Liver (tissue), 9 donors: ENCODE measurements around the gene CDC42SE2. TPM values are rescaled to one million over a fixed set of nuclear protein-coding genes. Genes with fewer than 3 reads are reported as not detected.

Experiments
- DNase-seq: peaks from one replicate; pipeline ENCODE4 v3.0.0-alpha.2; 2017; ENCODE audit warnings: low spot score
- H3K27ac ChIP-seq, 2 donors: one replicate each; pipeline ENCODE4 v1.7.0; 2013; ENCODE audit warnings: inconsistent platforms in 2 of 2, low read length in 2 of 2, control low read depth in 1 of 2, low read depth in 1 of 2, mild to moderate bottlenecking in 1 of 2
- H3K27me3 ChIP-seq, 4 donors: one replicate each; pipeline versions ENCODE4 v1.6.1 to v1.7.0; 2013; ENCODE audit warnings: low read length in 3 of 4, inconsistent platforms in 1 of 4, mild to moderate bottlenecking in 1 of 4, moderate library complexity in 1 of 4; ENCODE audit not compliant: control insufficient read depth in 4 of 4, insufficient read depth in 4 of 4
- H3K36me3 ChIP-seq, 4 donors: one replicate each; pipeline versions ENCODE4 v1.6.1 to v1.7.0; 2013; ENCODE audit warnings: low read length in 3 of 4, mild to moderate bottlenecking in 3 of 4, low read depth in 1 of 4, moderate library complexity in 1 of 4; ENCODE audit not compliant: control insufficient read depth in 4 of 4, insufficient read depth in 3 of 4
- H3K4me1 ChIP-seq, 4 donors: one replicate each; pipeline versions ENCODE4 v1.6.1 to v1.7.0; 2013; ENCODE audit warnings: low read length in 3 of 4, mild to moderate bottlenecking in 3 of 4, moderate library complexity in 1 of 4; ENCODE audit not compliant: control insufficient read depth in 4 of 4, insufficient read depth in 4 of 4
- H3K4me3 ChIP-seq, 3 donors: one replicate each; pipeline versions ENCODE4 v1.6.1 to v1.7.0; 2013; ENCODE audit warnings: low read length in 3 of 3, control low read depth in 1 of 3, low read depth in 1 of 3, mild to moderate bottlenecking in 1 of 3
- H3K9ac ChIP-seq, 2 donors: one replicate each; pipeline ENCODE4 v1.7.0; 2013; ENCODE audit warnings: low read length in 2 of 2, mild to moderate bottlenecking in 2 of 2, moderate library complexity in 2 of 2, control low read depth in 1 of 2, low read depth in 1 of 2
- H3K9me3 ChIP-seq, 4 donors: one replicate each; pipeline versions ENCODE4 v1.6.1 to v1.7.0; 2013; ENCODE audit warnings: low read length in 3 of 4; ENCODE audit not compliant: control insufficient read depth in 4 of 4
- ATF3 ChIP-seq: IDR thresholded peaks from 2 replicates; pipeline ENCODE4 v1.6.1; 2016; ENCODE audit warnings: antibody characterized with exemption
- EGR1 ChIP-seq, 2 donors: IDR thresholded peaks; 2 replicates each; pipeline ENCODE4 v1.6.1; 2016 to 2018; ENCODE audit warnings: antibody characterized with exemption in 2 of 2, low read depth in 2 of 2
- FOXA2 ChIP-seq: IDR thresholded peaks from 2 replicates; pipeline ENCODE4 v1.6.1; 2016; ENCODE audit warnings: antibody characterized with exemption
- HNF4A ChIP-seq, 2 donors: conservative IDR thresholded peaks; 2 replicates each; pipeline ENCODE4 v1.6.1; 2016; ENCODE audit warnings: antibody characterized with exemption in 2 of 2, mild to moderate bottlenecking in 2 of 2
- HNF4G ChIP-seq: IDR thresholded peaks from 2 replicates; pipeline ENCODE4 v1.6.1; 2016; ENCODE audit warnings: antibody characterized with exemption
- JUND ChIP-seq, 2 donors: IDR thresholded peaks; 2 replicates each; pipeline ENCODE4 v1.6.1; 2016; ENCODE audit warnings: antibody characterized with exemption in 2 of 2
- MAX ChIP-seq: IDR thresholded peaks from 2 replicates; pipeline ENCODE4 v1.6.1; 2016; ENCODE audit warnings: antibody characterized with exemption
- NR2F2 ChIP-seq: IDR thresholded peaks from 2 replicates; pipeline ENCODE4 v1.6.1; 2016; ENCODE audit warnings: antibody characterized with exemption
- RAD21 ChIP-seq, 2 donors: IDR thresholded peaks; 2 replicates each; pipeline ENCODE4 v1.6.1; 2016; ENCODE audit warnings: antibody characterized with exemption in 2 of 2, mild to moderate bottlenecking in 2 of 2
- REST ChIP-seq: IDR thresholded peaks from 2 replicates; pipeline ENCODE4 v1.6.1; 2016; ENCODE audit warnings: antibody characterized with exemption, mild to moderate bottlenecking
- RXRA ChIP-seq, 2 donors: IDR thresholded peaks; 2 replicates each; pipeline ENCODE4 v1.6.1; 2017 to 2018; ENCODE audit warnings: antibody characterized with exemption in 2 of 2, mild to moderate bottlenecking in 1 of 2
- SP1 ChIP-seq: IDR thresholded peaks from 2 replicates; pipeline ENCODE4 v1.6.1; 2018; ENCODE audit warnings: antibody characterized with exemption, mild to moderate bottlenecking
- TAF1 ChIP-seq: conservative IDR thresholded peaks from 2 replicates; pipeline ENCODE4 v1.6.1; 2016; ENCODE audit warnings: antibody characterized with exemption, mild to moderate bottlenecking
- YY1 ChIP-seq: IDR thresholded peaks from 2 replicates; pipeline ENCODE4 v1.6.1; 2016; ENCODE audit warnings: antibody characterized with exemption, mild to moderate bottlenecking
- WGBS: extraction: QIAGEN DNeasy Blood & Tissue Kit; methylation state at CpG from one replicate; pipeline ENCODE4 v1.1.7; 2013; 5-methylcytosine and 5-hydroxymethylcytosine counted together
- polyA plus RNA-seq, 2 donors: library from polyadenylated mRNA; stranded (reverse) in 1 of 2; unstranded in 1 of 2; fragments of 200-250 nt in 1 of 2; fragments of >200 nt in 1 of 2; fragmentation: Nextera tagmentation in 1 of 2; extraction: Ambion mirVana in 1 of 2; gene quantifications; one replicate each; pipeline versions ENCODE4 v1.2.1 to v1.2.3, GENCODE V29; 2013 to 2015
- total RNA-seq, 2 donors: library from RNA; depleted of rRNA; stranded (reverse); fragments of >200 nt; gene quantifications; one replicate each; pipeline ENCODE4 v1.2.3, GENCODE V29; 2014
- TF ChIP-seq, protein P1 (sequence below): IDR thresholded peaks from 2 replicates; pipeline ENCODE4 v1.6.1; 2016; ENCODE audit warnings: antibody characterized with exemption
- donor health status: healthy.
- donor health status: healthy.
- donor health status: healthy.
- donor health status: healthy.
- donor health status: healthy.

The CDC42SE2 gene
- total and polyA plus RNA-seq, 4 donors = 7.8 to 31.7 (median 17.0) TPM

DNA sequence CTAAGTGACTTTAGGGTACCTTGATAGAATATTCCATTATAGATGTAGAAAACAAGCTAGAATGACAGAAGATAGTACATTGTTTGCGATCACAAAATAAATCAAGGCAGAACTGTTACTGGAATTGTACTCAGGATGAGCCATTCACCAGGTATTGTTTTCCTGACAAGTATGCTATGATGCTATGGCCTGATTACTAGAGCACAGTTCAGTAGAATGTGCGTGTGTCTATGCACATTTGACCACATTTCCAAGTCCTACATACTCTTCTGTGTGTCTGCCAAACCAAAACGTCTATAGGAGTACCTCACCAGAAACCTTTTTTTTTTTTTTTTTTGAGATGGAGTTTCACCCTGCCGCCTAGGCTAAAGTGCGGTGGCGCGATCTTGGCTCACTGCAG lies 43.3 kb upstream of the CDC42SE2 start:
- DNase-seq = no peak
- Histone ChIP-seq H3K36me3 (no peaks in the 10 kb centered on the region), H3K4me3 (no peak overlapping the region), H3K9ac (no peak overlapping the region), H3K27me3 (no peaks in the 10 kb centered on the region), H3K9me3 (no peaks in the 10 kb centered on the region), H3K4me1 (no peaks in the 10 kb centered on the region), H3K27ac (no peak overlapping the region)
- WGBS = 93% methylated on average over 7 of the region's 7 CpGs
- TF ChIP-seq HNF4A (conservative IDR thresholded peaks at IDR 0.05) (no peak), NR2F2 (no peak), RAD21 (IDR thresholded peaks at IDR 0.05) (no peak), FOXA2 (no peak), REST (no peak), RXRA (IDR thresholded peaks at IDR 0.05) (no peak)

GRCh38 chr5:131221008-131221703 lies 42.7 kb upstream of the CDC42SE2 start:
- Histone ChIP-seq H3K27me3 (no peaks in the 10 kb centered on the region), H3K36me3 (no peaks in the 10 kb centered on the region), H3K27ac (no peak overlapping the region), H3K4me3 (no peak overlapping the region), H3K9me3 (no peaks in the 10 kb centered on the region), H3K4me1 (no peaks in the 10 kb centered on the region), H3K9ac (no peak overlapping the region)
- whole genome bisulfite sequencing = 96% methylated on average over 10 of the region's 10 CpGs
- no peak for DNase-seq
- TF ChIP-seq REST (no peak), RXRA (IDR thresholded peaks at IDR 0.05) (no peak), HNF4G (no peak), SP1 (no peak), MAX (no peak), EGR1 (IDR thresholded peaks at IDR 0.05; ENCODE audit: low read depth in 2 of 2) (no peak), YY1 (no peak), HNF4A (conservative IDR thresholded peaks at IDR 0.05) (no peak), ATF3 (no peak), JUND (IDR thresholded peaks at IDR 0.05) (no peak), TAF1 (no peak), FOXA2 (no peak)
- TF ChIP-seq, protein P1, sequence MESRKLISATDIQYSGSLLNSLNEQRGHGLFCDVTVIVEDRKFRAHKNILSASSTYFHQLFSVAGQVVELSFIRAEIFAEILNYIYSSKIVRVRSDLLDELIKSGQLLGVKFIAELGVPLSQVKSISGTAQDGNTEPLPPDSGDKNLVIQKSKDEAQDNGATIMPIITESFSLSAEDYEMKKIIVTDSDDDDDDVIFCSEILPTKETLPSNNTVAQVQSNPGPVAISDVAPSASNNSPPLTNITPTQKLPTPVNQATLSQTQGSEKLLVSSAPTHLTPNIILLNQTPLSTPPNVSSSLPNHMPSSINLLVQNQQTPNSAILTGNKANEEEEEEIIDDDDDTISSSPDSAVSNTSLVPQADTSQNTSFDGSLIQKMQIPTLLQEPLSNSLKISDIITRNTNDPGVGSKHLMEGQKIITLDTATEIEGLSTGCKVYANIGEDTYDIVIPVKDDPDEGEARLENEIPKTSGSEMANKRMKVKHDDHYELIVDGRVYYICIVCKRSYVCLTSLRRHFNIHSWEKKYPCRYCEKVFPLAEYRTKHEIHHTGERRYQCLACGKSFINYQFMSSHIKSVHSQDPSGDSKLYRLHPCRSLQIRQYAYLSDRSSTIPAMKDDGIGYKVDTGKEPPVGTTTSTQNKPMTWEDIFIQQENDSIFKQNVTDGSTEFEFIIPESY = no peak
